ENCODE data around the gene SULT2B1. TPM values are rescaled to one million over a fixed set of nuclear protein-coding genes. Genes with fewer than 3 reads are reported as not detected.
A peak's percentile ranks its signal among the peaks of the same experiment; 100 is the strongest.

SULT2B1 gene
- total RNA-seq, 1 experiment from 2014 or later: 6.2 TPM

- Histone ChIP-seq H3K27ac (peak overlapping the region; percentile 91), H3K4me2 (peak overlapping the region; percentile 94), H3K79me2 (ENCODE audit: low read depth) (peaks cover 38% of the 10 kb centered on the region), H3K27me3 (ENCODE audit: insufficient read depth, low read depth) (no peaks in the 10 kb centered on the region), H3K9me2 (ENCODE audit: insufficient read depth) (no peaks in the 10 kb centered on the region), H4K20me1 (ENCODE audit: insufficient read depth) (peaks cover 34% of the 10 kb centered on the region), H3K4me1 (replicated peaks; ENCODE audit: insufficient read depth) (peaks cover 42% of the 10 kb centered on the region), H3K36me3 (ENCODE audit: low read depth) (peaks cover 35% of the 10 kb centered on the region), H3F3A (ENCODE audit: insufficient read depth, low read depth) (peaks cover 68% of the 10 kb centered on the region), H3K9me3 (ENCODE audit: insufficient read depth, low read depth) (no peaks in the 10 kb centered on the region), H3K4me3 (peak overlapping the region; percentile 92; the same call in 1 of the 2 replicates), H2AFZ (no peak overlapping the region)
- ChIA-PET CTCF (interaction anchor here (1.8 kb wide), 1 partner anchor 25 kb away, joined by 5 read pairs; no protein-coding TSS in a partner anchor), POLR2A (ENCODE audit: unreplicated experiment) (no interaction called here)
- intact Hi-C loops (cut with micrococcal nuclease; ENCODE audit: unreplicated experiment): loop anchor here (2.0 kb wide), 1 partner anchor 25 kb away; no protein-coding TSS in a partner anchor
- BruUV-seq (replicated peaks): no TSS peak
- TF ChIP-seq EZH2 (IDR thresholded peaks at IDR 0.05; ENCODE audit: low read depth) (no peak), CTCF (conservative IDR thresholded peaks at IDR 0.05) (no peak)
- DNase-seq: no peak
These were observed 62.0 kb downstream of the SULT2B1 start for GRCh38 chr19:48613852-48614435.

GRCh38 chr19:48614436-48615230, 62.7 kb downstream of the SULT2B1 start, which contains the start of gene FAM83E:
Gene FAM83E (minus strand): TSS chr19:48615076. CDS start chr19:48613372, 1,704 bp downstream.
- H3K27ac ChIP-seq: peak within 1 kb of the TSS; percentile 91

More at GRCh38 chr19:48614436-48615230, 62.7 kb downstream of the SULT2B1 start, which contains the start of gene FAM83E:
- H3K9me3 ChIP-seq (ENCODE audit: insufficient read depth, low read depth): no peaks in the 10 kb centered on the region
- DNase-seq: peak; percentile 95 to 96
- H3K4me3 ChIP-seq: peak within 1 kb of the TSS; percentile 92
- H4K20me1 ChIP-seq (ENCODE audit: insufficient read depth): peaks cover 34% of the 10 kb centered on the region
- H3K36me3 ChIP-seq (ENCODE audit: low read depth): peaks cover 35% of the 10 kb centered on the region
- peaks cover 70% of the 10 kb centered on the region for H3F3A ChIP-seq (ENCODE audit: insufficient read depth, low read depth)
- TF ChIP-seq CTCF (conservative IDR thresholded peaks at IDR 0.05) (no peak), EZH2 (IDR thresholded peaks at IDR 0.05; ENCODE audit: low read depth) (no peak)
- BruUV-seq (replicated peaks): no TSS peak
- ChIA-PET POLR2A (ENCODE audit: unreplicated experiment) (interaction anchor here (0.5 kb wide), 1 partner anchor 265 kb away, joined by 19 read pairs; no protein-coding TSS in a partner anchor), CTCF (interaction anchor here (1.8 kb wide), 1 partner anchor 26 kb away, joined by 5 read pairs; no protein-coding TSS in a partner anchor)
- intact Hi-C loops (cut with micrococcal nuclease; ENCODE audit: unreplicated experiment): loop anchor here (2.0 kb wide), 1 partner anchor 26 kb away; no protein-coding TSS in a partner anchor
- peak within 1 kb of the TSS; percentile 94 for H3K4me2 ChIP-seq
- H3K4me1 ChIP-seq (replicated peaks; ENCODE audit: insufficient read depth): peaks cover 43% of the 10 kb centered on the region
- H3K27me3 ChIP-seq (ENCODE audit: insufficient read depth, low read depth): no peaks in the 10 kb centered on the region
- no peaks in the 10 kb centered on the region for H3K9me2 ChIP-seq (ENCODE audit: insufficient read depth)
- no peak within 1 kb of the TSS for H2AFZ ChIP-seq
- H3K79me2 ChIP-seq (ENCODE audit: low read depth): peaks cover 40% of the 10 kb centered on the region
